ENCODE measurements around the gene NDC80. TPM values are rescaled to one million over a fixed set of nuclear protein-coding genes. Genes with fewer than 3 reads are reported as not detected.
"Not testable (repeated sequence)": the region's sequence is repeated elsewhere in the genome, so short reads cannot be mapped to it uniquely, and the experiment has no call there.

NDC80 gene
- total RNA-seq, 1 donor from 2014 or later = 0.50 TPM

DNA sequence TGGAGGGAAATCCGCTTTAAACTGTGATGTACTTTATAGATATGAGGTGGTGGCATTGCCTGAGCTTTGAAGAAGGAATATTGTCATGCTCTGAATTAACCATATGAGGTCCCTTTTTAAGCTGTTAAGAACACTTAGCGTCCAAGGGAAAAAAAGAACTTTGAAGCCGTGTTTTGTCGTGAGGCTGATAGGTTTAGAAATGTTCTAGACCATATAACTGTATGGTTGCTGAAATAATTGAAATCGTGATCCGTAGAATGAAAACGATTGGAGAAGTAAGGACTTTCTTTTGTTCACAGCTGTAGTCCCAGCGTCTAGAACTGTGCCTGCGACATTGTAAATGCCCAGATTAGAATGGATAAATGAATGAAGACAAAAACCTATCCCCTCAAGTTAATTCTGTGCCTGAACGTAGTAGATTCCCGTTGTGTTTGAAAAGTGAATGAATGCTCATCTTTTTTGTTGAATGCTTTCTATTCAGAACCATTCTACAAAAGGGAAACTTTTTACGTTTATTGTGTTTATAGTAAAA, 85.7 kb downstream of the NDC80 start:
- intact Hi-C loops (cut with micrococcal nuclease) = no loop called here
- ATAC-seq (no peak), DNase-seq (no peak)

- no peak for ATAC-seq
- no peak for DNase-seq
- intact Hi-C loops (cut with micrococcal nuclease) = no loop called here
These were observed 86.6 kb downstream of the NDC80 start for GRCh38 chr18:2657788-2658458.

DNA sequence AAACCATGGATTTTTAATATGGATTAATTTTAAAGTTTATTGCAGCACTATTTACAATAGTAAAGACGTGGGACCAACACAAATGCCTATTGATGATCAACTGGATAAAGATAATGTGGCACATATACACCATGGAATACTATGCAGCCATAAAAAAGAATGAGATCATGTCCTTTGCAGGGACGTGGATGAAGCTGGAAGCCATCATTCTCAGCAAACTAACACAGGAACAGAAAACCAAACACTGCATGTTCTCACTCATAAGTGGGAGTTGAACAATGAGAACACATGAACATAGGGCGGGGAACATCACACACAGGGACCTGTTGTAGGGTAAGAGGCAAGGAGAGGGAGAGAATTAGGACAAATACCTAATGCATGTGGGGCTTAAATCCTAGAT, 89.5 kb downstream of the NDC80 start:
- intact Hi-C loops (cut with micrococcal nuclease); ATAC-seq; DNase-seq: not testable (repeated sequence)

DNA sequence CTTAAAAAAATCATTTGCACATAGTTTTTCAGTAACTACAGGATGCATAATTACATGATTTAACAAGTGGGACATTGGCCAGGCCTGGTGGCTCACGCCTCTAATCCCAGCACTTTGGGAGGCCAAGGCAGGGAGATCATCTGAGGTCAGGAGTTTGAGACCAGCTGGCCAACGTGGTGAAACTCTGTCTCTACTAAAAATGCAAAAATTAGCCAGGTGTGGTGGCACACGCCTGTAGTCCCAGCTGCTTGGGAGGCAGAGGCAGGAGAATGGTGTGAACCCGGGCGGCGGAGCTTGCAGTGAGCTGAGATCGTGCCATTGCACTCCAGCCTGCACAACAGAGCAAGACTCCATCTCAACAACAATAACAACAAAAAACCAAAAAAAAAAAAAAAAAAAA, 90.9 kb downstream of the NDC80 start:
- DNase-seq; ATAC-seq; intact Hi-C loops (cut with micrococcal nuclease): not testable (repeated sequence)

GRCh38 chr18:2662990-2663389, 91.6 kb downstream of the NDC80 start:
- intact Hi-C loops (cut with micrococcal nuclease) = no loop called here
- ATAC-seq = peak; percentile 27
- DNase-seq = no peak

Other genes with a start within 250 kb of the NDC80 start
- 5.9 TPM for gene METTL4, start 52 bp upstream of the NDC80 start, total RNA-seq
- gene SMCHD1, start 84.2 kb downstream of the NDC80 start, total RNA-seq = 32.2 TPM

Data from left ventricle myocardium superior (tissue), 1 donor.